ENCODE measurements around the gene SYCP2. TPM values are rescaled to one million over a fixed set of nuclear protein-coding genes. Genes with fewer than 3 reads are reported as not detected.
A peak's percentile ranks its signal among the peaks of the same experiment; 100 is the strongest.

Gene SYCP2
- total and polyA plus RNA-seq, 2 experiments from 2014 or later: 1.1 to 1.5 TPM

- H3K4me1 ChIP-seq (ENCODE audit: insufficient read depth): peaks cover 8% of the 10 kb centered on the region
- no peaks in the 10 kb centered on the region for H3K9me2 ChIP-seq (replicated peaks; ENCODE audit: insufficient read depth)
- H3K4me3 ChIP-seq: no peak overlapping the region
- H2AFZ ChIP-seq: no peak overlapping the region
- H3K79me2 ChIP-seq: no peaks in the 10 kb centered on the region
- H3K9me3 ChIP-seq (ENCODE audit: low read depth): no peaks in the 10 kb centered on the region
- DNase-seq (ENCODE audit: low spot score): peak; percentile 80
- no peaks in the 10 kb centered on the region for H3K36me3 ChIP-seq (replicated peaks; ENCODE audit: insufficient read depth, low read depth)
- no peak overlapping the region for H3K27ac ChIP-seq
- 29% methylated on average over 16 of the region's 16 CpGs for WGBS (ENCODE audit: low lambda C conversion rate, missing lambda C conversion rate)
- H3K27me3 ChIP-seq: no peaks in the 10 kb centered on the region
- peak overlapping the region; percentile 69 for H3K4me2 ChIP-seq
- TF ChIP-seq, protein P1, sequence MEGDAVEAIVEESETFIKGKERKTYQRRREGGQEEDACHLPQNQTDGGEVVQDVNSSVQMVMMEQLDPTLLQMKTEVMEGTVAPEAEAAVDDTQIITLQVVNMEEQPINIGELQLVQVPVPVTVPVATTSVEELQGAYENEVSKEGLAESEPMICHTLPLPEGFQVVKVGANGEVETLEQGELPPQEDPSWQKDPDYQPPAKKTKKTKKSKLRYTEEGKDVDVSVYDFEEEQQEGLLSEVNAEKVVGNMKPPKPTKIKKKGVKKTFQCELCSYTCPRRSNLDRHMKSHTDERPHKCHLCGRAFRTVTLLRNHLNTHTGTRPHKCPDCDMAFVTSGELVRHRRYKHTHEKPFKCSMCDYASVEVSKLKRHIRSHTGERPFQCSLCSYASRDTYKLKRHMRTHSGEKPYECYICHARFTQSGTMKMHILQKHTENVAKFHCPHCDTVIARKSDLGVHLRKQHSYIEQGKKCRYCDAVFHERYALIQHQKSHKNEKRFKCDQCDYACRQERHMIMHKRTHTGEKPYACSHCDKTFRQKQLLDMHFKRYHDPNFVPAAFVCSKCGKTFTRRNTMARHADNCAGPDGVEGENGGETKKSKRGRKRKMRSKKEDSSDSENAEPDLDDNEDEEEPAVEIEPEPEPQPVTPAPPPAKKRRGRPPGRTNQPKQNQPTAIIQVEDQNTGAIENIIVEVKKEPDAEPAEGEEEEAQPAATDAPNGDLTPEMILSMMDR (IDR thresholded peaks at IDR 0.05; ENCODE audit: poor library complexity): no peak
- TF ChIP-seq EZH2 (IDR thresholded peaks at IDR 0.05; ENCODE audit: borderline replicate concordance) (no peak), EZH2phosphoT487 (IDR thresholded peaks at IDR 0.05; ENCODE audit: low read depth, severe bottlenecking, unreplicated experiment) (no peak)
- no peaks in the 10 kb centered on the region for H4K20me1 ChIP-seq (ENCODE audit: insufficient read depth, poor library complexity, severe bottlenecking)
These were observed 97.7 kb downstream of the SYCP2 start for GRCh38 chr20:59835448-59836395.

- H3K27me3 ChIP-seq: no peaks in the 10 kb centered on the region
- no peaks in the 10 kb centered on the region for H3K9me2 ChIP-seq (replicated peaks; ENCODE audit: insufficient read depth)
- H3K4me2 ChIP-seq: no peak overlapping the region
- H3K4me1 ChIP-seq (ENCODE audit: insufficient read depth): peaks cover 8% of the 10 kb centered on the region
- no peaks in the 10 kb centered on the region for H3K9me3 ChIP-seq (ENCODE audit: low read depth)
- WGBS (ENCODE audit: low lambda C conversion rate, missing lambda C conversion rate): 36% methylated on average over 2 of the region's 2 CpGs
- no peak overlapping the region for H2AFZ ChIP-seq
- no peak for DNase-seq (ENCODE audit: low spot score)
- no peak overlapping the region for H3K4me3 ChIP-seq
- no peaks in the 10 kb centered on the region for H3K79me2 ChIP-seq
- no peaks in the 10 kb centered on the region for H4K20me1 ChIP-seq (ENCODE audit: insufficient read depth, poor library complexity, severe bottlenecking)
- H3K36me3 ChIP-seq (replicated peaks; ENCODE audit: insufficient read depth, low read depth): no peaks in the 10 kb centered on the region
- TF ChIP-seq EZH2phosphoT487 (IDR thresholded peaks at IDR 0.05; ENCODE audit: low read depth, severe bottlenecking, unreplicated experiment) (no peak), EZH2 (IDR thresholded peaks at IDR 0.05; ENCODE audit: borderline replicate concordance) (no peak)
- TF ChIP-seq, protein P1 (IDR thresholded peaks at IDR 0.05; ENCODE audit: poor library complexity): no peak
- no peak overlapping the region for H3K27ac ChIP-seq
These were observed 98.4 kb downstream of the SYCP2 start for GRCh38 chr20:59835057-59835447.

DNA sequence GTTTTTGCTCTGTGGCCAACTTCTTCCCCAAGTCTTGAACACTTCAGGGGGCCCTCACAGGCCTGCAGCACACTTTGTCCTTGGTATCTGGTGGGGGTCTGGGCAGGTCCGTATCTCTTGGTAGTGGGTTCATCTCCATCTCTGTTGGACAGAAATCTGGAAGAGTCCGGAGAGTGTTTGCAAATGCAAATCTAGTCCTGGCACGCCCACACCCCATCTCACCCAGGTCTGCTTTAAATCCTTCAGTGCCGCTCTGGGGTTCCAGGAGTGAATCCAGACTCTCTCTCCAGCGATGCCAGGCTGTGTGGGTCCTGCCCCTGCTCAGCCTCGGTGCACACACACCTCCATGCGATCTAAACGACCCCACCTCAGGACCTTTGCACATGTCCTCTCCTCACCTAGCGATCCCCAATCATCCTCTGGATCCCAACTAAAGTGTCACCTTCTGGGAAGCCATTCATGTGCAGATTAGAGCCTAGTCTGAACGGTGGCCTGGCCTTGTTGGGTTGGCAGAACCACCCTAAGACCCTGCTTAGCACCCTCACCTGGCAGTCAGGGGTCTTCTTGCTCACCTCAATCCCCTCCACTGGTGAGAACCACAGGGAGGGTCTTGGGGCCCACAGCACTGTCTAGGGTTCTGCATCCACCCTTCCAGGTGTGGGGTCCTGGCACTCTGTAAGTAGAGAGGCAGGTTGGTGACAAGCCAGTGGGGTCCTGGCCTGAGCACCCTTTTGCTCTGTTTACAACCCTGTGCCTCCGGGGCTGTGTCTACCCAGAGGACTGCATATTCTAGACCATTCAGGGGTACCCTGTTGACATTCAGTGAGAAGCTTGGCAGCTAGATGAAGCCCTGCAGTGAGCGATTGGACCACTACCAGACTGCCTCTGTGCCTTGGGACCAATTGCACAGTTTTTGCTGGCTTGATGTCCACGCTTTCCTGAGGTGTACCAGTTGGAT, 100.8 kb downstream of the SYCP2 start:
- H4K20me1 ChIP-seq (ENCODE audit: insufficient read depth, poor library complexity, severe bottlenecking): no peaks in the 10 kb centered on the region
- H3K27me3 ChIP-seq: no peaks in the 10 kb centered on the region
- no peak overlapping the region for H3K4me2 ChIP-seq
- WGBS (ENCODE audit: low lambda C conversion rate, missing lambda C conversion rate): 87% methylated on average over 13 of the region's 13 CpGs
- no peaks in the 10 kb centered on the region for H3K36me3 ChIP-seq (replicated peaks; ENCODE audit: insufficient read depth, low read depth)
- H3K27ac ChIP-seq: no peak overlapping the region
- H3K79me2 ChIP-seq: no peaks in the 10 kb centered on the region
- H3K4me3 ChIP-seq: no peak overlapping the region
- H3K9me3 ChIP-seq (ENCODE audit: low read depth): no peaks in the 10 kb centered on the region
- H3K4me1 ChIP-seq (ENCODE audit: insufficient read depth): peaks cover 8% of the 10 kb centered on the region
- DNase-seq (ENCODE audit: low spot score): peak; percentile 2
- H3K9me2 ChIP-seq (replicated peaks; ENCODE audit: insufficient read depth): no peaks in the 10 kb centered on the region
- H2AFZ ChIP-seq: no peak overlapping the region
- TF ChIP-seq EZH2 (IDR thresholded peaks at IDR 0.05; ENCODE audit: borderline replicate concordance) (no peak), EZH2phosphoT487 (IDR thresholded peaks at IDR 0.05; ENCODE audit: low read depth, severe bottlenecking, unreplicated experiment) (no peak)
- TF ChIP-seq, protein P1 (IDR thresholded peaks at IDR 0.05; ENCODE audit: poor library complexity): no peak
